GM12878 (cell line): ENCODE measurements around the gene ZSWIM5. TPM values are rescaled to one million over a fixed set of nuclear protein-coding genes. Genes with fewer than 3 reads are reported as not detected.

ENCODE experiments used
- ATAC-seq: fragments of 200-7000 bp; cut with Tn5 transposase; 3 replicates; pipeline ENCODE4 v1.9.1; 2020; ENCODE audit warnings: mild to moderate bottlenecking, moderate library complexity
- BruUV-seq: library from RNA; stranded (reverse); fragments of 400-500 nt; replicated peaks from 2 replicates; lab custom pipeline; 2021; lab: Mats Ljungman, UMichigan
- CTCF ChIA-PET: fragments of 300-600 bp; sonication (Branson Sonifier 250); formaldehyde crosslinking; extraction: SDS; loops from one replicate; lab custom pipeline; 2021; ENCODE audit warnings: inconsistent platforms; lab: Yijun Ruan, JAX
- POLR2A ChIA-PET: fragments of 350-600 bp; formaldehyde crosslinking; extraction: SDS; loops from one replicate; lab custom pipeline; 2021; ENCODE audit warnings: inconsistent platforms; lab: Charles Lee
- RAD21 ChIA-PET: fragments of 300-600 bp; sonication (Branson Sonifier 250); formaldehyde crosslinking; loops from one replicate; lab custom pipeline; 2023; ENCODE audit warnings: antibody characterized with exemption; ENCODE audit not compliant: unreplicated experiment; lab: Charles Lee
- SMC1A ChIA-PET: fragments of 300-600 bp; sonication (Branson Sonifier 250); formaldehyde crosslinking; loops from one replicate; lab custom pipeline; 2023; ENCODE audit not compliant: unreplicated experiment, uncharacterized antibody; lab: Charles Lee
- DNase-seq: peaks from one replicate; pipeline ENCODE4 v3.0.0-alpha.2; 2011; ENCODE audit warnings: low read depth, low spot score
- FAIRE-seq: peaks from 3 replicates; lab custom pipeline; 2011; peaks lifted over from hg19 to GRCh38; lab: Jason Lieb, UNC
- H2AFZ ChIP-seq: 2 replicates; pipeline ENCODE4 v1.6.0; 2011; ENCODE audit warnings: low read depth, low read length, control low read depth; ENCODE audit not compliant: control insufficient read depth
- H3K27ac ChIP-seq: 2 replicates; pipeline ENCODE4 v1.5.1; 2011; ENCODE audit warnings: control low read depth; ENCODE audit not compliant: control insufficient read depth, insufficient read depth
- H3K27me3 ChIP-seq, 2 experiments: replicated peaks in 1 of 2; 2 replicates each; pipeline versions ENCODE4 v1.6.0 to v1.6.1; 2011; ENCODE audit warnings: low read length in 1 of 2; ENCODE audit not compliant: control insufficient read depth in 2 of 2, insufficient read depth in 2 of 2
- H3K36me3 ChIP-seq, 2 experiments: 2 replicates each; pipeline ENCODE4 v1.5.1; 2011; ENCODE audit warnings: low read length in 1 of 2; ENCODE audit not compliant: control insufficient read depth in 2 of 2, insufficient read depth in 2 of 2
- H3K4me1 ChIP-seq: 2 replicates; pipeline ENCODE4 v1.6.1; 2011; ENCODE audit warnings: mild to moderate bottlenecking, low read length, moderate library complexity, mixed read lengths; ENCODE audit not compliant: control insufficient read depth, insufficient read depth
- H3K4me2 ChIP-seq: 2 replicates; pipeline ENCODE4 v1.6.0; 2011; ENCODE audit warnings: control low read depth; ENCODE audit not compliant: control insufficient read depth, insufficient read depth
- H3K4me3 ChIP-seq: fragments of 200-600 bp; sonication (generic); 2 replicates; pipeline ENCODE4 v1.5.1; 2016
- H3K79me2 ChIP-seq: 2 replicates; pipeline ENCODE4 v1.6.0; 2011; ENCODE audit warnings: low read length; ENCODE audit not compliant: control insufficient read depth, insufficient read depth
- H3K9ac ChIP-seq: 2 replicates; pipeline ENCODE4 v1.8.0; 2011; ENCODE audit warnings: low read length, control low read depth, mixed read lengths; ENCODE audit not compliant: control insufficient read depth, insufficient read depth
- H3K9me3 ChIP-seq: replicated peaks from 3 replicates; pipeline ENCODE4 v1.5.1; 2011; ENCODE audit warnings: mild to moderate bottlenecking, low read length; ENCODE audit not compliant: control insufficient read depth, insufficient read depth
- H4K20me1 ChIP-seq: 2 replicates; pipeline ENCODE4 v1.6.0; 2011; ENCODE audit not compliant: control insufficient read depth, insufficient read depth
- ASH2L ChIP-seq: fragments of 300-600, 200-600 bp; sonication (generic); IDR thresholded peaks from 2 replicates; pipeline ENCODE4 v1.6.1; 2017; ENCODE audit warnings: low read depth, mild to moderate bottlenecking, borderline replicate concordance
- BHLHE40 ChIP-seq, 2 experiments: fragments of 450-650 bp in 1 of 2; IDR thresholded peaks; 2 replicates each; pipeline ENCODE4 v1.6.1; 2011 to 2017; ENCODE audit warnings: low read depth in 2 of 2, borderline replicate concordance in 1 of 2, improper control_type of control experiment in 1 of 2, low read length in 1 of 2, mild to moderate bottlenecking in 1 of 2
- CHD4 ChIP-seq: fragments of 200-600 bp; sonication (generic); IDR thresholded peaks from 2 replicates; pipeline ENCODE4 v1.6.1; 2016; ENCODE audit warnings: mild to moderate bottlenecking
- CTCF ChIP-seq, 3 experiments: IDR thresholded peaks in 2 of 3; conservative IDR thresholded peaks in 1 of 3; 2 replicates each; pipeline ENCODE4 v1.5.1; 2011; ENCODE audit warnings: low read depth in 3 of 3, low read length in 3 of 3, mild to moderate bottlenecking in 3 of 3, control low read depth in 2 of 3, moderate library complexity in 2 of 3, inconsistent platforms in 1 of 3, mixed read lengths in 1 of 3; ENCODE audit not compliant: control insufficient read depth in 2 of 3, insufficient read depth in 1 of 3; ENCODE audit errors: extremely low read depth in 1 of 3
- DPF2 ChIP-seq: fragments of 450-650 bp; IDR thresholded peaks from 2 replicates; pipeline ENCODE4 v1.6.1; 2017; ENCODE audit warnings: mild to moderate bottlenecking
- ELK1 ChIP-seq: IDR thresholded peaks from 2 replicates; pipeline ENCODE4 v1.6.1; 2012; ENCODE audit warnings: low read depth, low read length, improper control_type of control experiment
- EZH2 ChIP-seq: IDR thresholded peaks from 2 replicates; pipeline ENCODE4 v1.6.1; 2012; ENCODE audit warnings: low read depth, mild to moderate bottlenecking, control low read depth, inconsistent platforms, low read length, borderline replicate concordance; ENCODE audit not compliant: control insufficient read depth
- MTA3 ChIP-seq: IDR thresholded peaks from 2 replicates; pipeline ENCODE4 v1.6.1; 2012; ENCODE audit warnings: low read length, inconsistent platforms, borderline replicate concordance
- NFIC ChIP-seq: IDR thresholded peaks from 2 replicates; pipeline ENCODE4 v1.6.1; 2012; ENCODE audit warnings: low read depth, mild to moderate bottlenecking, inconsistent platforms, low read length, moderate library complexity
- NRF1 ChIP-seq: conservative IDR thresholded peaks from 2 replicates; pipeline ENCODE4 v1.6.1; 2011; ENCODE audit warnings: mild to moderate bottlenecking, low read depth, low read length, improper control_type of control experiment
- PML ChIP-seq: IDR thresholded peaks from 2 replicates; pipeline ENCODE4 v1.6.1; 2012; ENCODE audit warnings: low read length, inconsistent platforms
- RAD21 ChIP-seq: IDR thresholded peaks from 2 replicates; pipeline ENCODE4 v1.6.1; 2011; ENCODE audit warnings: mild to moderate bottlenecking, low read depth, low read length, moderate library complexity; ENCODE audit not compliant: insufficient read depth
- RCOR1 ChIP-seq: conservative IDR thresholded peaks from 2 replicates; pipeline ENCODE4 v1.6.1; 2012; ENCODE audit warnings: low read depth, low read length, improper control_type of control experiment
- SUZ12 ChIP-seq: fragments of 200-600 bp; sonication (generic); IDR thresholded peaks from one replicate; pipeline ENCODE4 v1.6.1; 2018; ENCODE audit warnings: antibody characterized with exemption, mild to moderate bottlenecking; ENCODE audit not compliant: unreplicated experiment
- TARDBP ChIP-seq: IDR thresholded peaks from 2 replicates; pipeline ENCODE4 v1.6.1; 2016; ENCODE audit warnings: borderline replicate concordance
- YBX1 ChIP-seq: fragments of 450-650 bp; IDR thresholded peaks from 2 replicates; pipeline ENCODE4 v1.6.1; 2016; ENCODE audit warnings: antibody characterized with exemption
- ZNF24 ChIP-seq: fragments of 450-650 bp; IDR thresholded peaks from 2 replicates; pipeline ENCODE4 v1.6.1; 2017; ENCODE audit warnings: antibody characterized with exemption, mild to moderate bottlenecking
- ZZZ3 ChIP-seq: IDR thresholded peaks from 2 replicates; pipeline ENCODE4 v1.6.1; 2011; ENCODE audit warnings: low read depth; ENCODE audit not compliant: control insufficient read depth, insufficient read length
- WGBS: methylation state at CpG from one replicate; pipeline ENCODE4 v1.1.6; 2016; ENCODE audit warnings: low lambda C conversion rate; ENCODE audit not compliant: insufficient replicate concordance, insufficient coverage; ENCODE audit errors: missing lambda C conversion rate; 5-methylcytosine and 5-hydroxymethylcytosine counted together
- in situ Hi-C: fragments of 300-500 bp; cut with MboI; formaldehyde crosslinking; loops from 9 replicates; pipeline ENCODE4 v1.14.3; 2018; ENCODE audit warnings: mixed read lengths
- intact Hi-C: fragments of 100-400 bp; cut with micrococcal nuclease; formaldehyde crosslinking; loops from one replicate; pipeline ENCODE4 v1.14.2; 2022; ENCODE audit not compliant: unreplicated experiment
- polyA plus RNA-seq, 11 experiments: library from polyadenylated mRNA; depleted of rRNA in 4 of 11; unstranded in 6 of 11; stranded (reverse) in 5 of 11; fragments of >200 nt; fragmentation: Nextera tagmentation in 4 of 11; fragmentation: Illumina TruSeq in 1 of 11; extraction: Ambion mirVana in 4 of 11; extraction: Trizol in 1 of 11; gene quantifications; 1 replicate in 1 of 11; 2 replicates in 10 of 11; pipeline versions ENCODE4 v1.2.1 to v1.2.3, GENCODE V29; 2011 to 2016; ENCODE audit warnings: inconsistent platforms in 2 of 11, missing spikeins in 2 of 11, low read depth in 1 of 11
- total RNA-seq, 4 experiments: library from RNA; depleted of rRNA in 3 of 4; stranded (reverse); fragments of >200 nt in 3 of 4; fragmentation: Illumina TruSeq in 1 of 4; extraction: Trizol in 1 of 4; gene quantifications; 2 replicates each; pipeline versions ENCODE4 v1.2.1 to v1.2.3, GENCODE V29; 2013 to 2021

The ZSWIM5 gene
- total and polyA plus RNA-seq, 10 of the 15 experiments (the other 5 are each of a cell fraction or from before 2014, with no cell fraction given) = 0.07 to 0.97 (median 0.34) TPM; not detected in 1

DNA sequence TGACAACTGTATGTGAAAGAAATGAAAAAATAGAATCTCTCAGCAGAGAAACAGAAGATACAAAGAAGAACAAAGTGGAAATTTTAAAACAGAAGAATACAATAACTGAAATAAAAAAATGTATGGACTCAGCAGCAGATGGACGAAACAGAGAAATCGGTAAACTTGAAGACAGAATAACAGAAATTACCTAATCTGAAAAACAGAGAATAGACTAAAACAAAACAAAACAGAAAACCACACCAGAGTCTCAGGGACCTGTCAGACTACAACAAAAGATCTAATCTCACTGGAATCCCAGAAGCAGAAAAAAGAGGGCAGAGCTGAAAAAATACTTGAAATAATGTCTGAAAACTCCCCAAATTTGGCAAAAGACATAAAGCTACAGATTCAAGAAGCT, 83.0 kb downstream of the ZSWIM5 start:
- ChIA-PET CTCF (no interaction called here), POLR2A (no interaction called here)
- intact Hi-C loops = no loop called here

DNA sequence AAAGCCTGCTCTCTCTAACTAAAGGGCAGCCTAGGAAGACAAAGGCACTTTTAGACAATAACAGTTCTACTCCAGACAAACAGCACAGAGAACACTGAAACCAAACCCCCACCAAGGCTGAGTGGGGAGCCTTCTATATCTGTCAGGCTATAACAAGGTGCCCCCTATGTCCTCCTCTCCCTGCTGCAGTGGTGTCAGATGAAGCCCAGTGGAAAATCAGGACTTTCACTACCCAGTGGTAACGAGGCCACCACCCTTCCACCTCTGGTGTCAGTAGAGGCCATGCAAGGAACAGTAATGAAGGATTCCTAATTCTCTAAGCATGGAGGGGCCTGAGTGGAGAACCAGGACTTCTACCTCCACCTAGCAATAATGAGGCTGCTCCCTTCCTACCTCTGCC, 83.7 kb downstream of the ZSWIM5 start:
- 0% methylated on average over 1 of the region's 1 CpG for WGBS
- Histone ChIP-seq H3K4me3 (no peak overlapping the region), H3K4me1 (no peaks in the 10 kb centered on the region), H3K79me2 (no peaks in the 10 kb centered on the region), H2AFZ (no peak overlapping the region), H3K27me3 (no peaks in the 10 kb centered on the region), H3K36me3 (no peaks in the 10 kb centered on the region), H3K9me3 (no peaks in the 10 kb centered on the region), H3K9ac (no peak overlapping the region), H4K20me1 (no peaks in the 10 kb centered on the region), H3K4me2 (no peak overlapping the region), H3K27ac (no peak overlapping the region)
- SMC1A ChIA-PET = no interaction called here
- RAD21 ChIA-PET = no interaction called here
- in situ Hi-C loops = no loop called here
- CTCF ChIA-PET = no interaction called here
- intact Hi-C loops = no loop called here
- no TSS peak for BruUV-seq
- ATAC-seq (no peak), FAIRE-seq (no peak), DNase-seq (no peak)
- POLR2A ChIA-PET = no interaction called here
- TF ChIP-seq BHLHE40 (IDR thresholded peaks at IDR 0.05; ENCODE audit: borderline replicate concordance in 1 of 2, low read depth in 2 of 2, low read length in 1 of 2) = no peak
- no peak for TF ChIP-seq NRF1
- no peak for TF ChIP-seq ELK1
- TF ChIP-seq TARDBP = no peak
- TF ChIP-seq SUZ12 = no peak
- no peak for TF ChIP-seq CTCF (IDR thresholded peaks at IDR 0.05 in 2 of 3, conservative IDR thresholded peaks at IDR 0.05 in 1 of 3; ENCODE audit: control insufficient read depth in 2 of 3, extremely low read depth in 1 of 3, insufficient read depth in 1 of 3, low read depth in 3 of 3, low read length in 3 of 3)

More for the DNA sequence above, 83.0 kb downstream of the ZSWIM5 start:
- in situ Hi-C loops = no loop called here
- Histone ChIP-seq H3K4me1 (no peaks in the 10 kb centered on the region), H3K4me3 (no peak overlapping the region), H3K36me3 (no peaks in the 10 kb centered on the region), H4K20me1 (no peaks in the 10 kb centered on the region), H3K27me3 (no peaks in the 10 kb centered on the region), H3K4me2 (no peak overlapping the region), H3K9me3 (no peaks in the 10 kb centered on the region), H3K79me2 (no peaks in the 10 kb centered on the region), H3K27ac (no peak overlapping the region), H3K9ac (no peak overlapping the region), H2AFZ (no peak overlapping the region)
- no peak for TF ChIP-seq PML
- no peak for TF ChIP-seq CHD4
- TF ChIP-seq NFIC = no peak
- no peak for TF ChIP-seq RAD21
- no peak for TF ChIP-seq YBX1
- TF ChIP-seq ZNF24 = no peak
- TF ChIP-seq RCOR1 = no peak
- no peak for TF ChIP-seq EZH2
- no peak for TF ChIP-seq ZZZ3
- TF ChIP-seq MTA3 = no peak
- no peak for TF ChIP-seq DPF2
- TF ChIP-seq ASH2L = no peak
- no peak for FAIRE-seq
- DNase-seq = no peak
- WGBS = 91% methylated on average over 2 of the region's 2 CpGs
- no peak for ATAC-seq
- SMC1A ChIA-PET = no interaction called here
- RAD21 ChIA-PET = interaction anchor here (0.6 kb wide), 2 partner anchors 340 to 369 kb away, joined by 3 read pairs; no protein-coding TSS in a partner anchor
- no TSS peak for BruUV-seq
